NCI-H460 (cell line): ENCODE data around the gene ETAA1. TPM values are rescaled to one million over a fixed set of nuclear protein-coding genes. Genes with fewer than 3 reads are reported as not detected.

Experiments
- DNase-seq: peaks from one replicate; pipeline ENCODE4 v3.0.0-alpha.2; 2016; ENCODE audit warnings: low read depth; ENCODE audit errors: extremely low read depth
- total RNA-seq: library from RNA; depleted of rRNA; stranded (reverse); fragments of >200 nt; shearing (Covaris generic); gene quantifications from 2 replicates; pipeline ENCODE4 v1.2.3, GENCODE V29; 2014

ETAA1 gene
- total RNA-seq, 1 experiment from 2014 or later = 21.0 TPM

GRCh38 chr2:67436221-67436620, 39.1 kb downstream of the ETAA1 start:
- DNase-seq = no peak

GRCh38 chr2:67437114-67437513, 40.0 kb downstream of the ETAA1 start:
- no peak for DNase-seq

GRCh38 chr2:67438337-67438736, 41.2 kb downstream of the ETAA1 start:
- no peak for DNase-seq

GRCh38 chr2:67445652-67446268, 48.6 kb downstream of the ETAA1 start:
- no peak for DNase-seq

- peak; percentile 21 for DNase-seq
These were observed 49.4 kb downstream of the ETAA1 start for GRCh38 chr2:67446491-67446911.

- no peak for DNase-seq
These were observed 51.5 kb downstream of the ETAA1 start for GRCh38 chr2:67448648-67449047.

GRCh38 chr2:67451086-67451832, 54.1 kb downstream of the ETAA1 start:
- DNase-seq = no peak

- no peak for DNase-seq
These were observed 56.2 kb downstream of the ETAA1 start for GRCh38 chr2:67453310-67453709.

GRCh38 chr2:67455219-67456142, 58.3 kb downstream of the ETAA1 start:
- no peak for DNase-seq

GRCh38 chr2:67456428-67456827, 59.3 kb downstream of the ETAA1 start:
- no peak for DNase-seq

- no peak for DNase-seq
These were observed 60.6 kb downstream of the ETAA1 start for GRCh38 chr2:67457699-67458098.

- DNase-seq = no peak
These were observed 62.6 kb downstream of the ETAA1 start for GRCh38 chr2:67459761-67460160.
